Brain pericyte (primary cell): ENCODE measurements around the gene RAD51B.

ENCODE experiments used
- DNase-seq: peaks from one replicate; pipeline ENCODE4 v3.0.0-alpha.2; 2012; ENCODE audit warnings: low read depth, low spot score

Gene RAD51B

GRCh38 chr14:68402525-68403101 is 583.0 kb downstream of the RAD51B start:
- no peak for DNase-seq

GRCh38 chr14:68403191-68404145 is 583.9 kb downstream of the RAD51B start:
- DNase-seq = no peak

GRCh38 chr14:68404146-68404527 is 584.6 kb downstream of the RAD51B start:
- no peak for DNase-seq

GRCh38 chr14:68404652-68405183 is 585.1 kb downstream of the RAD51B start:
- DNase-seq = no peak

- no peak for DNase-seq
Measured at GRCh38 chr14:68405961-68406360, 586.4 kb downstream of the RAD51B start.

- no peak for DNase-seq
Measured at GRCh38 chr14:68407285-68407684, 587.7 kb downstream of the RAD51B start.

- DNase-seq = no peak
Measured at GRCh38 chr14:68407825-68408224, 588.2 kb downstream of the RAD51B start.

- no peak for DNase-seq
Measured at GRCh38 chr14:68408680-68409079, 589.1 kb downstream of the RAD51B start.

GRCh38 chr14:68409387-68409786 is 589.8 kb downstream of the RAD51B start:
- no peak for DNase-seq

- no peak for DNase-seq
Measured at GRCh38 chr14:68412505-68413465, 593.2 kb downstream of the RAD51B start.

GRCh38 chr14:68413509-68413908 is 593.9 kb downstream of the RAD51B start:
- DNase-seq = no peak

GRCh38 chr14:68414121-68414520 is 594.5 kb downstream of the RAD51B start:
- no peak for DNase-seq

GRCh38 chr14:68416171-68416570 is 596.6 kb downstream of the RAD51B start:
- no peak for DNase-seq

- DNase-seq = no peak
Measured at GRCh38 chr14:68417009-68417650, 597.6 kb downstream of the RAD51B start.

GRCh38 chr14:68418174-68419118 is 598.9 kb downstream of the RAD51B start:
- no peak for DNase-seq

GRCh38 chr14:68420350-68420749 is 600.8 kb downstream of the RAD51B start:
- DNase-seq = no peak

- DNase-seq = no peak
Measured at GRCh38 chr14:68421116-68421515, 601.5 kb downstream of the RAD51B start.

- DNase-seq = no peak
Measured at GRCh38 chr14:68423686-68424085, 604.1 kb downstream of the RAD51B start.

- no peak for DNase-seq
Measured at GRCh38 chr14:68424443-68425172, 605.0 kb downstream of the RAD51B start.
